Measurements from ENCODE around the gene NEK4.

The NEK4 gene

GRCh38 chr3:52685285-52685708 is 85.4 kb downstream of the NEK4 start:
- Histone ChIP-seq H3K27ac (ENCODE audit: extremely low read depth, low read depth, low read length) (peak overlapping the region; percentile 87), H3K9me3 (ENCODE audit: control insufficient read depth, insufficient read depth, low read depth, low read length) (no peaks in the 10 kb centered on the region), H3K36me3 (ENCODE audit: control insufficient read depth in 2 of 2, insufficient read depth in 1 of 2, low read length in 2 of 2) (peaks cover 28 to 59% of the 10 kb centered on the region in 2 experiments), H3K4me3 (ENCODE audit: low read depth, low read length) (peak overlapping the region; percentile 89), H3K4me1 (ENCODE audit: control insufficient read depth, insufficient read depth, low read length) (peaks cover 2% of the 10 kb centered on the region; the same call in 1 of the 2 replicates)
- POLR2A ChIA-PET = interaction anchor here (0.8 to 1.8 kb wide), 3 partner anchors 12 to 149 kb away, joined by 3 to 13 read pairs (median 8); partner anchors contain the start of genes GLT8D1, SPCS1 and UQCC5
- CTCF ChIA-PET = no interaction called here
- TF ChIP-seq ZNF645 (tag by site-specific recombination; IDR thresholded peaks at IDR 0.05) (no peak), ZNF660 (tag by site-specific recombination; IDR thresholded peaks at IDR 0.05) (no peak), ZNF335 (tag by site-specific recombination; conservative IDR thresholded peaks at IDR 0.05) (peak; percentile 37; the same call in 1 of the 2 replicates), ZNF292 (tag by site-specific recombination; IDR thresholded peaks at IDR 0.05; ENCODE audit: borderline replicate concordance, low read depth) (no peak), ZNF211 (tag by site-specific recombination; IDR thresholded peaks at IDR 0.05; ENCODE audit: low read depth) (no peak), RBAK (tag by site-specific recombination; IDR thresholded peaks at IDR 0.05) (no peak), ZBTB44 (tag by site-specific recombination; IDR thresholded peaks at IDR 0.05) (no peak), ZNF692 (tag by site-specific recombination; IDR thresholded peaks at IDR 0.05) (peak; percentile 34; the same call in 1 of the 2 replicates), ZNF837 (tag by site-specific recombination; IDR thresholded peaks at IDR 0.05) (no peak), ZSCAN23 (tag by site-specific recombination; IDR thresholded peaks at IDR 0.05) (no peak), ZNF518A (tag by site-specific recombination; conservative IDR thresholded peaks at IDR 0.05; ENCODE audit: low read depth) (no peak), ZNF449 (tag by site-specific recombination; IDR thresholded peaks at IDR 0.05) (peak; percentile 51; the same call in 1 of the 2 replicates), REST (tag by site-specific recombination; IDR thresholded peaks at IDR 0.05) (0 out of 2 replicates have a peak, but pooled peaks have one; percentile 24), ZNF280D (tag by site-specific recombination; IDR thresholded peaks at IDR 0.05) (no peak)
